ENCODE results near the gene MYLK4. TPM values are rescaled to one million over a fixed set of nuclear protein-coding genes. Genes with fewer than 3 reads are reported as not detected.

MYLK4 gene
- total RNA-seq, 1 donor from 2014 or later: 0.42 TPM

GRCh38 chr6:2795162-2795561 is 44.4 kb upstream of the MYLK4 start:
- no peak overlapping the region for H3K4me3 ChIP-seq (ENCODE audit: low read depth, low read length)
- TF ChIP-seq, protein P1, sequence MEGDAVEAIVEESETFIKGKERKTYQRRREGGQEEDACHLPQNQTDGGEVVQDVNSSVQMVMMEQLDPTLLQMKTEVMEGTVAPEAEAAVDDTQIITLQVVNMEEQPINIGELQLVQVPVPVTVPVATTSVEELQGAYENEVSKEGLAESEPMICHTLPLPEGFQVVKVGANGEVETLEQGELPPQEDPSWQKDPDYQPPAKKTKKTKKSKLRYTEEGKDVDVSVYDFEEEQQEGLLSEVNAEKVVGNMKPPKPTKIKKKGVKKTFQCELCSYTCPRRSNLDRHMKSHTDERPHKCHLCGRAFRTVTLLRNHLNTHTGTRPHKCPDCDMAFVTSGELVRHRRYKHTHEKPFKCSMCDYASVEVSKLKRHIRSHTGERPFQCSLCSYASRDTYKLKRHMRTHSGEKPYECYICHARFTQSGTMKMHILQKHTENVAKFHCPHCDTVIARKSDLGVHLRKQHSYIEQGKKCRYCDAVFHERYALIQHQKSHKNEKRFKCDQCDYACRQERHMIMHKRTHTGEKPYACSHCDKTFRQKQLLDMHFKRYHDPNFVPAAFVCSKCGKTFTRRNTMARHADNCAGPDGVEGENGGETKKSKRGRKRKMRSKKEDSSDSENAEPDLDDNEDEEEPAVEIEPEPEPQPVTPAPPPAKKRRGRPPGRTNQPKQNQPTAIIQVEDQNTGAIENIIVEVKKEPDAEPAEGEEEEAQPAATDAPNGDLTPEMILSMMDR (IDR thresholded peaks at IDR 0.05; ENCODE audit: insufficient read depth, low read length, poor library complexity, severe bottlenecking): no peak
- no peaks in the 10 kb centered on the region for H3K27me3 ChIP-seq (ENCODE audit: control insufficient read depth, insufficient read depth, low read length)
- no peak for DNase-seq (ENCODE audit: low read depth)
- no peaks in the 10 kb centered on the region for H3K36me3 ChIP-seq (ENCODE audit: control insufficient read depth, insufficient read depth, low read length)

DNA sequence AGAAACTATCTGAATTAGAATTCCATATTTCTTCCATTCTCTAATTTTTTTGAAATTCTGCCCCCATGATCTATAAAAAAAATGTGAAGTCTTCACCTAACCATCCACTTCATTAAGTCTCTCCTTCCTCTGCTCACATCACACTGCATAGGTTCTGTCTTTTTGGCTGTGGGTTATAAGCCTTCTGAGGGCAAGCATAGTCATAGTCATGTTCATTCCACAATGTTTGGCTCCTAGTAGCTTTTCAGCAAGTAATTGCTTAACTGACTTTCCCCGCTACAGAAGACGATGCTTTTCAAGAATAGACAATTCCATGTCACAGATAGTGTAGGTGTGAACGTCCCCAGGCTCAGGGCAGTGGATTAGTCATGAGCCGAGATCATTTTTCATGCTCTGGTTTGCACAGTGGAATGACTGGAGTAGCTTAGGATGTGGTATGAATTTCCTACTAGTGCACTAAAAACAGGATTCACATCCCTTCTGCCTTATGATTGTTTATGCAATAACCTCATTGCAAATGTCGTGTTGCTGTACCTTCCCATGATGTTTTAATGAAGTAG is 43.5 kb upstream of the MYLK4 start:
- Histone ChIP-seq H3K36me3 (ENCODE audit: control insufficient read depth, insufficient read depth, low read length) (no peaks in the 10 kb centered on the region), H3K27me3 (ENCODE audit: control insufficient read depth, insufficient read depth, low read length) (no peaks in the 10 kb centered on the region), H3K4me3 (ENCODE audit: low read depth, low read length) (no peak overlapping the region)
- TF ChIP-seq, protein P1 (IDR thresholded peaks at IDR 0.05; ENCODE audit: insufficient read depth, low read length, poor library complexity, severe bottlenecking): no peak
- no peak for DNase-seq (ENCODE audit: low read depth)

DNA sequence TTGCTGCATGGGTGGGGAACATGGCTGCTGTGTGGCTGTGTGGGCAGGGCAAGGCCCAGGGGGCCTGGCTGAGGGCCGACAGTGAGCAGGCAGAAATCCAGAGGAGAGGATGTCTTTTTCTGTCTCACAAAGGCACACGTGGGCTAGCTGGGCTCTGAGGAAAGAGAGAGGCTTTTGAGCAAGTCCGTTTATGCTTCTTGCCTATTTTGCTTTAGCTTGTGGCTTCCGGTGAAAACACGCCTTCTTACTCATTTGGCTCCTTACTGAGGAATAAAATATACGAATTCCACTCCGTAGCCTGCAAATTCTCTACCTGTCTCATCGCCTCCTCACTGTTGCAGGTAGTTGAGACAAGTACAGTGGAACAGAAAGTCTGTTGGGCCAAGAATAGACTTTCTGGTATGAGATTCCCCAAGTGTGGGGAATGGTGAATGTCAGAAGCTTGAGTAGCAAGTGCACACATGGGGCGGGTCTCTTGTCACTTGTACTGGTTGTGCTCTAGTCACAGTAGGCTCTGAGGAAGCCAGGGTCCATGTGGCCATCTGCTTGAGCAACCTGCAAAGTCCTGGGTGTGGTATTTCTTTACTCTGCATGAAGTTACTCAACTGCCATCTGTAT is 42.9 kb upstream of the MYLK4 start:
- TF ChIP-seq, protein P1 (IDR thresholded peaks at IDR 0.05; ENCODE audit: insufficient read depth, low read length, poor library complexity, severe bottlenecking): no peak
- Histone ChIP-seq H3K4me3 (ENCODE audit: low read depth, low read length) (no peak overlapping the region), H3K36me3 (ENCODE audit: control insufficient read depth, insufficient read depth, low read length) (no peaks in the 10 kb centered on the region), H3K27me3 (ENCODE audit: control insufficient read depth, insufficient read depth, low read length) (no peaks in the 10 kb centered on the region)
- no peak for DNase-seq (ENCODE audit: low read depth)

DNA sequence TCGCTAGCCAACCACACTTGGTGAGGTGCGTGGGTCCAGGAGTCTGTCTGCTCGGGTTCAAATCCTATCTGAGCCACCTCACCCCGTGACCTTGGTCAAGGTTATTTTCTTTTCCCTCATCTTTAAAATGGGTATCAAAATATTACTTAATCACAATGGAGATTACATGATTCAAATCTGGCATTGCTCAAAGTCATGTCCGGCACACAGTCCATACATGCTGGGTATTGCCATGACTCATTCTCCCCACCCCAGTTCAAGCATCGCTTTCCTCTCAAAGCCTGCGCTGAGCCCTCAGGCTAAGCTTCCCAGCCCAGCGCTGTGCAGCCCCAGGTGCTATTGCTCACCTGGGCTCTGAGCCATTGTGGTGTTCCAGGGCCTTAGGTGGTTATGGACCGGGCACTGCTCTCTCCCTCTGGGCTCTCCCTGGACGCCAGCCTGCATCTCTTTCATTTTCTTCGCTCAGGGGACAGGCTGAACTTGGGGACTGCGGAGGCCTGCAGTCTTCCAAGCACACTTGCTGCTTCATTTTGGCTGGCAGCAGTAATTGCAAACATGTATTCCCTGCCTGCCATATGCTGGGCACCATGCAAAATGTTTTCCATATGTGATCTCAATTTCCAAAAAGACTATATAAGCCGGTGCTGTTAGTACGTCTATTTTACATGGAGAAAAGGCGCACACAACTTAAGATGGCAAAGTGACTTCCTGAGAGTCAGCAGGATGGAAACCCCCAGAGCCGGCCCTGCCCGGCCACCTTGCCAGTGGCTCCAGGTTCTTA is 41.8 kb upstream of the MYLK4 start:
- no peak for DNase-seq (ENCODE audit: low read depth)
- H3K4me3 ChIP-seq (ENCODE audit: low read depth, low read length): no peak overlapping the region
- H3K36me3 ChIP-seq (ENCODE audit: control insufficient read depth, insufficient read depth, low read length): no peaks in the 10 kb centered on the region
- no peaks in the 10 kb centered on the region for H3K27me3 ChIP-seq (ENCODE audit: control insufficient read depth, insufficient read depth, low read length)
- TF ChIP-seq, protein P1 (IDR thresholded peaks at IDR 0.05; ENCODE audit: insufficient read depth, low read length, poor library complexity, severe bottlenecking): no peak

DNA sequence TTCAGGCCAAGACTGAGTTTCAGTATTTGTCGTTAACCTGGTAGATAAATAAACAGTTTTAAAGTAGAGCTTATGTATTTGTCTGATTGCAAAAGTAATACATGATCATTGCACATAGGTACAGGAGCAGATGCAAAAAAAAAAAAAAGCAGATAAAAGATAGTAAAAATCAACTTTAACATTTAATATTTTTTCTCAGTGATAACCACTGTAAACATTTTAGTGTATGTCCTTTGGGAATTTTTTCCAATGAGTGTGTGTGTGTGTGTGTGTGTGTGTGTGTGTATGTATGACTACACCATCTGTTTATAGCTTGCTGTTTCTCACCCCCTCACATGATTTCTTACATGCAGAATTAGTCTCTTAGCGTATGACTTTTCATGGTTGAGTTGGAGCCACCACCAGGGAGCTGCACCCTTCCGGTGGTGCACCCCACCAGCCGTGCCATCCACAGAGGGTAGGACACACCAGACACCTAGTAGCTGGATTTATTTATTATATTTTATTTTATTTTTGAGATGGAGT is 40.8 kb upstream of the MYLK4 start:
- no peak for DNase-seq (ENCODE audit: low read depth)
- Histone ChIP-seq H3K4me3 (ENCODE audit: low read depth, low read length) (no peak overlapping the region), H3K36me3 (ENCODE audit: control insufficient read depth, insufficient read depth, low read length) (no peaks in the 10 kb centered on the region), H3K27me3 (ENCODE audit: control insufficient read depth, insufficient read depth, low read length) (no peaks in the 10 kb centered on the region)
- TF ChIP-seq, protein P1 (IDR thresholded peaks at IDR 0.05; ENCODE audit: insufficient read depth, low read length, poor library complexity, severe bottlenecking): no peak
